HG03565 (cell line): ENCODE results near the gene ELAC2.
"Not testable (repeated sequence)": the region's sequence is repeated elsewhere in the genome, so short reads cannot be mapped to it uniquely, and the experiment has no call there.

Experiments
- ATAC-seq: cut with Tn5 transposase; IDR thresholded peaks from one replicate; pipeline ENCODE4 v1.9.1; 2021; ENCODE audit warnings: mild to moderate bottlenecking, moderate library complexity; ENCODE audit not compliant: unreplicated experiment

The ELAC2 gene

GRCh38 chr17:12990041-12990808, 27.6 kb downstream of the ELAC2 start:
- no peak for ATAC-seq

- ATAC-seq: no peak
Observed at GRCh38 chr17:12987120-12987519, 30.7 kb downstream of the ELAC2 start.

DNA sequence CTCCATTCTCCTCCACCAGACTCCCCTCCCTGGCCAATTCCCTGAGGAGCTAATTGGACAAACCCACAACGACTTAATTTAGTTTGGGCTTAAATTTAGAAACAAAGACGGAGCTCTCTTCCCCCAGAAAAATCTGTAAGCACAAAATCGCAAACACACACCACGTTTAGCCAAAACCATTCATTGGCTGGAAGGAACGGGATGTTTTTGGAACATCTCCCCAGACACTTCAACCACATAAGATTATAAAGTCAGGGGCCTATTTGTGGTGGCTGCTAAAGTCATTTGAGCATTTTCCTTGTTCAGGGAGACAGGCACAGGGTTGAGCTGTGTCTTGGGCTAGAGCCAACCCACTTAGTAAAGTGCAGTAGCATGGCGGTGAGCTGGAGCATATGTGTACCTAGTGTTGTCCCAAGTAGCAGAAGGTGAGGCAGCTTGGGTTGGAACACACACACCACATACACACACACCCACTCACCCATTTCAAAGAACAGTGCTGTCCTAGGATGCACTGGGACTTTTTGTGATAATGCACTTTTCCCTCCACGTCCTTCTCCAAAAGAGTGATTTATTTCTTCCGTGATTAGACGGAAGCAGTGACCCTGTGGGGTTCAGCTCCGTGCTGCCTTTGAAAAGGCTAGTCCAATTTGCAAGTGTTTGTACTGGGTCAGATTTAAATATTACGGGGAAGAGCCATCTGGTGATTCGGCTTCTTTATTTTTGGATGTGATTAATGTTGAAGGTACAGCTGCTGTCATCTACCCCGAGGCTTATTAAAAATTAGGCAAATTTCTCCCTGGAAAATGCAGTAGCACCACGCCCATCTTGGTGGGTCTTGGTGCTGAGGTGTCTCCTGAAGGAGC, 32.2 kb downstream of the ELAC2 start:
- ATAC-seq: no peak

DNA sequence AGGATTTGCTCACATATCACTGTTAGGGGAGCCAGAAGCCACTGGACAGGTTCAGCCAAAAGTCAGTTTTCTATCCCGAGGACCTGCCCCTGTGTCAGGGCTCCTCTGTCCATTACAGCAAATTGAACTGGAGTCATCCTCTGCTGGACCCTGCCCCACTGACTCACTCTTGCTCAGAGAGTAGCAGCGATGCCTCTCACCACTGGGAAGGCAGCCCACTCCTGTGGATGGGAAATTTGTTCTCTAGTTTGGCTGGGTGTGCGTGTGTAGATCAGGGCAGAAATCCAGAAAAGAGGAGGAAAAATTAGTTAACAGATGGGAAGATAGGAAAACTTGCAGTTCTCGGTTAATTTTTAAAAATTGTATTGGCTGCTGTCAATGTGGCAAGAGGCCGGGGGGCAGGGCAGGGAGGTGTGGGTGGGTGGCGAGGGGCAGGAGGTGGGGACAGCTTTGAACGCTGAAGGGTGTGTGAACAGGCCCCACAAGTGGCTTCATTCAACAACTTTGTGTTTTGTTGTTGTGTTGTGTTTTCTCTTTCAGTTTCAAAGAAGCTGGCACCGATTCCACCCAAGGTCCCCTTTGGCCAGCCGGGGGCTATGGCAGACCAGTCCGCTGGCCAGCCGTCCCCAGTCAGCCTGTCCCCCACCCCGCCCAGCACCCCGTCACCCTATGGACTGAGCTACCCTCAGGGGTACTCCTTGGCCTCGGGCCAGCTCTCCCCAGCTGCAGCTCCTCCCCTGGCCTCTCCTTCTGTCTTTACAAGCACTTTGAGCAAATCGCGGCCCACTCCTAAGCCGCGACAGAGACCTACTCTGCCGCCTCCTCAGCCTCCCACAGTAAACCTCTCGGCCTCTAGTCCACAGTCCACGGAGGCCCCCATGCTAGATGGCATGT, 33.6 kb downstream of the ELAC2 start:
- no peak for ATAC-seq

- ATAC-seq: no peak
Observed at GRCh38 chr17:12982224-12982623, 35.6 kb downstream of the ELAC2 start.

DNA sequence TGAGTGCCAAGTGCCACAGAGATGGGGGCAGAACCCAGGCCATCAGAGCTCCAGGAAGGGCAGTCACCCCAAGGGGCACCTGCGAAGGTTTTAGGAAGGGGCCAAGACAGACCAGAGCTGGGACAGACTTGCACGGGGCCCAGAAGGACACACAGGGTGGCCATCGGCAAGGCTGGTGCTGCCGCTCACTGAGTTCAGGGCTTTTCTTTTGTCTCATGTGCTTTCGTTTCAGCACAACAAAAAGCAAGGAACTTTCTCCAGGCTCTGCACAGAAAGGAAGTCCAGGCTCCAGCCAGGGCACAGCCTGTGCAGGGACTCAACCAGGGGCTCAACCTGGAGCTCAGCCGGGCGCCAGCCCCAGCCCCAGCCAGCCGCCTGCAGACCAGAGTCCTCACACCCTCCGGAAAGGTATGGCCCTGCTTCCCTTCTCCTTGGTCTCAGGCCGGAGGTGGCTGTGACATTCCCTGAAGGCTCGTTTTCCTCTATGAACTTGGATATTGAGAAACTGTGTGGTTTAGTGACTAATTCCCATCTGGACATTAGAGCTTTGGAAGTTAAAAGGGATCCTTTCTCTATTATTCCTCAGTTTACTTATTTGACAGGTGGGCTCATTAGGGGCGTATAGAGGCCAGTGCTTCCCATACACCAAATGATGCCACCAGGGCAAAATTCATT, 37.9 kb downstream of the ELAC2 start:
- ATAC-seq: no peak

DNA sequence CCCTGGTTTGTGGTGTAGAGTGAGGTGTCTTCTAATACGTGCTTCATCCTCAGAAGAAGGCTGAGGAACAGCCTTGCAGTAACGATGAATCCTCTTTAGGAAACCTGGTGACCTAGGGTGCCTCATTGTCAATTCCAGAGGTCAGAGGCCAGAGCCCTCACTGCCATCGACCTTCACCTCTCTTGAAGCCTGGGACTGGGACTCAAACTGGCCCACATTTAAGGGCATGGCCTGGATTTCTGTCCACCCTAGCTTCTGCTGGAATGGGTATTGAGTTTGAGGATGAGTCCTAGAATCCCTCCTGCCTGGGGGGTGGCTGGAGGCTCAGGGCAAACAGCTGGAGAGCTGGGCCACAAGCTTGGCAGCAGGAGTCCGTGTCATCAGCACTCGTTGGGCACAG, 38.6 kb downstream of the ELAC2 start:
- no peak for ATAC-seq

DNA sequence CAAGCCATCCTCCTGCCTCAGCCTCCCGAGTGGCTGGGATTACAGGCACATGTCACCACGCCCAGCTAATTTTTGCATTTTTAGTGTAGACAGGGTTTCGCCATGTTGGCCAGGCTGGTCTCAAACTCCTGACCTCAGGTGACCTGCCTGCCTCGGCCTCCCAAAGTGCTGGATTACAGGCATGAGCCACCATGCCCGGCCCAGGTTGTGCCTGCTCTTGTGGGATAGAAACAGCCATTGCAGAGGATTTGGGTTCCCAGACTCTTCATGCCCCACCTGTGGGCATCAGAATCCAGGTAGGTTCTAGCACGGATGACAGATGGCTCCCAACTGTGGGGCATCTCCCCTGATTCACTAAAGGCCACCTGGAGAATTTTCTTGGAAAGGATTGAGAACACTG, 39.0 kb downstream of the ELAC2 start:
- ATAC-seq: not testable (repeated sequence)

DNA sequence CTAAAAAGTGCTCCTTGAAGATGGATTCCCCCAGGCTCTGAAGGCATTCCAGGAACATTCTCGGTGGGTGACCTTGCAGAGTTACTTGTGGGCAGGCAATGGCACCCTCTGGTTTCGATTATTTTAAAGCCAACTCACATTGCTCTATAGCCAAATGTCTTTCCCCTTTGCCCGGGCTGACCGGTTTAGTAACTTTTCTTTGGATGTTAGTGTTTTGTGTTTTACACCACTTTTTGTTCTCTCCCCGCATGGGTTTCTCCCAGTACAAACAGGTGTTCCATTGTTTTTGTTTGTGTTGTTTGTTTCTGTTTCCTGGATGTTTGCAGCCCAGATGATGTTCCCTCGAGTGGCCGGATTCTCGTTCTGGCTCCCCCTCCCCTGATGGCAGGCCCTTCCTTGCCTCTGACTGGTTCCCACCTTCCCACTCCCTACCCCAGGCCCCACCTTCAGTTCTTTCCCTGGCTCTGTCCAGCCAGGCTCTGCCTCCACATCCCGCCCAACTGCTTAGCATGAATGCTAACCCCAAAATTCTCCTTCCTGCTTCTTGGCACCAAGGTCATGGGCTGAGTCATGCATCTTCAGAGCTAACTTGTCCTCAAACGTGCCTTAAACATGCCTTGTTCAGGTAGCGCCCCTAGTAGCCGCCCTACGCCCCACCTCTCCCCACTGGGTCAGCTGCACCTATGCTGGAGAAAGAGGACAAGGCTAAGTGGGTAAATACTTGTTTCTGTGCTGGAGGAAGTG, 40.6 kb downstream of the ELAC2 start:
- ATAC-seq: no peak

GRCh38 chr17:12974005-12974531, 43.8 kb downstream of the ELAC2 start:
- no peak for ATAC-seq

- no peak for ATAC-seq
Observed at GRCh38 chr17:12973496-12974004, 44.3 kb downstream of the ELAC2 start.

- no peak for ATAC-seq
Observed at GRCh38 chr17:12967962-12968361, 49.9 kb downstream of the ELAC2 start.

GRCh38 chr17:12966413-12966812, 51.4 kb downstream of the ELAC2 start:
- no peak for ATAC-seq

DNA sequence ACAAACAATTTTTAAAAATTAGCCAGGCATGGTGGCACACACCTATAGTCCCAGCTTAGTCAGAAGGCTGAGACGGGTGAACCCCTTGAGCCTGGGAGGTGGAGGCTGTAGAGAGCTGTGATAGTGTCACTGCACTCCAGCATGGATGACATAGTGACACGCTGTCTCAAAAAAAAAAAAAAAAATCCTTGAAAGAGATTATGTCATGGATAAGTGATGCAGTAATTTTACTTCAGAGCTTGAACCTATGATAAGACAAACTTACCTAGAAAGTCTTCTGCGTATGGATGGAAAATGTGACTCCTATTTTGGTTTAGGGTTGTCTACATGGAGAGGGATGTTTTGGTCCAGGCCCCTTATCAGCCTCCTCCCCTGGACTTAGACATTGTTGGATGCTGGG, 51.8 kb downstream of the ELAC2 start:
- no peak for ATAC-seq

- ATAC-seq: no peak
Observed at GRCh38 chr17:12964840-12965239, 53.0 kb downstream of the ELAC2 start.

DNA sequence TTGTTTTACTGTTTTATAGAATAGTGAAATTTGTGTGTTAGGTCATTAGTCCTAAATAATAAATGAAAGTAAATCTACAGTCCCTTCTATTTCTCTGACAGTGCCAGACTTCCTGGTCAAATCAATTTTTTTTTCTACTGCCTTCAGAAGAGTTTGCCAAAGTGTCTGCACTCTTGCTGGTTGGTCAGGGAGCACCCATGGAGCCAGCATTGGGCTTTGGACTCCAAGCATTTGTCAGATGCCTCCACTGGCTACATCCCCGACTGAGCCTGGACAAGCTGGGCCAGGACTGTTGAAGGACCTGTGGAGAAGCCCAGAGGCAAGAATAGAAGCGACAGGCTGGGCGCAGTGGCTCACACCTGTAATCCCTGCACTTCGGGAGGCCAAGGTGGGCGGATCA, 53.7 kb downstream of the ELAC2 start:
- ATAC-seq: no peak

DNA sequence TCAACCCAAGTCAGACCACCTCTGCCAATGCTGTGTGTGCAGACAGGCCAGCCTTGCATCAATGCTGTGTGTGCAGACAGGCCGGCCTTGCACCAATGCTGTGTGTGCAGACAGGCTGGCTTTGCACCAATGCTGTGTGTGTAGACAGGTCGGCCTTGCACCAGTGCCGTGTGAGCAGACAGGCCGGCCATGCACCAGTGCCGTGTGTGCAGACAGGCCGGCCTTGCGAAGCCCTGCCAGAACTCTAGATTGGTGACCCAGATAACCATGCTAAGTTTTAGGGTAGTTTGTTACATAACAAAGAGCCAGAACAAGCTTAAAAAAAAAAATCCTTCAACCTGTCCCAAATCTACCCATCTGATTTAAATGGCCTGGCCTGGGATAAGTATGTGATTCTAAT, 54.3 kb downstream of the ELAC2 start:
- ATAC-seq: no peak

DNA sequence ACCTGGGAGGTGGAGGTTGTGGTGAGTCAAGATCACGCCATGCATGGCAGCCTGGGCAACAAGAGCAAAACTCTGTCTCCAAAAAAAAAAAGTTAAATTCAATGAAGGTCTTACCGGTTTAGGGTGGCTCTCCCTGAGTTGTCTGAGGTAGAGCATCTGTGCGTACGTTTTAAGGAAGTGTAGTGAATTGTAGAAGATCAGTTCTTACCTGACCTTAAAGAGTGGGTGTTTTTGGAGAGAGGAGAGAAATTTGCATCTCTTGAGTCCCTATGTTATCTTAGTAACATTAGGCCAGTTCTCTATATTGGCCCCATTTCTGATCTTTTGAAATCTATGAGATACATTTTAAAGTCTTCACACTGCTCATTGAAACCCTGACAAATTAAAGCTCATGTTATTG, 56.2 kb downstream of the ELAC2 start:
- ATAC-seq: no peak

- no peak for ATAC-seq
Observed at GRCh38 chr17:12959441-12959840, 58.4 kb downstream of the ELAC2 start.
